ENCODE results near the gene SLC39A1.

DNA sequence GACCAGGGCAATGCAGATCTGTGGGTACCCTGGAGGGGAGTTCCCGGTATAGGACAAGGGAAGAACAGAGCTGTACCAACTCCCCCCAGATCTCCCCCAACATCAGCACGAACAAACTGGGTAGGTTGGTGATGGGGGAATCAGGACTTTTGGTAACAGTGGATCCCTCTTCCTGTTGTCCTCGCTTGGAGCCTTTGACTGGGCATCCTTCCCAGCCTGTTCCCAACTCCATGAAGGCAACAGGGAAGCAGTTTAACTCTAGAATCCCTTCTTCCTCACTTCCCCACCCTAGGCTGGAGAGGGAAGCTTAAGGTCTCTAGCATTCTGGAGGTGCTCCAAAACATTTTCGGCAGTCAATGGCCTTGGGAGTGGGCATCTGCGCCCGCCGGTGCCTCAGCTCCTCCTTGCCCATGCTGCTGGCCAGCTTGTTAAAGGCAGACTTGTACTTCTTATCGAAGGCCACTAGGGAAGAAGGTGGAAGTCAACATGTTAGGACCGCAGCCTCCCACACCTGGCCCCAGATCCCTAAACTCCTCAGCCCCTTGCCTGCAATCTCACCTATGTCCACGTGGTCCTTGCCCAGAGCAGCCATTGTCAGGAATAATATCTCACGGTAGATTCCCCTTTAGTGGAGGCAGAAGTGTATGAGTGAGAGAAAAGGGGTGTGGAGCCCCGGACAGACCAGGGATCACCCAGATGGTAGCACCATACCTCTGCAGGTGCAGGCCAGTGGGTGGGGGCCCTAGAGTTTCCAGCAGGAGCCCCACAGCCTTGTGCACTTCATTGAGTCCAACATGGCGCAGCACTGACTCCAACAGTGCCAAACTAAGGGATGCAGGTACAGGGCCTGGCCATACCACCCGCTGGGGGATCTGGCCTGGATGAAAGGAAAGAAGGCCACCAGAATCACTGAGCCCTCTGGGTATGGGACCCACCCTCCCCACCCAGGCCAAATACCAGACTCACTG is 33.1 kb downstream of the SLC39A1 start:
- TF ChIP-seq POLR2AphosphoS5 (IDR thresholded peaks at IDR 0.05) = no peak
- no peak for TF ChIP-seq CTCF (IDR thresholded peaks at IDR 0.05; ENCODE audit: poor library complexity, severe bottlenecking)
- no peak for TF ChIP-seq TAF1 (IDR thresholded peaks at IDR 0.05; ENCODE audit: low read depth)
- no peak for TF ChIP-seq EZH2 (IDR thresholded peaks at IDR 0.05; ENCODE audit: borderline replicate concordance, insufficient read depth, low read length, poor library complexity, severe bottlenecking)
- TF ChIP-seq EP300 (conservative IDR thresholded peaks at IDR 0.05; ENCODE audit: poor library complexity, severe bottlenecking) = no peak
- no peak for TF ChIP-seq RAD21 (conservative IDR thresholded peaks at IDR 0.05)

Measured in neural cell (in vitro differentiated cells).